PC-9 (cell line): Measurements from ENCODE around the gene GMEB2. TPM values are rescaled to one million over a fixed set of nuclear protein-coding genes. Genes with fewer than 3 reads are reported as not detected.

Experiments
- BruUV-seq: library from RNA; stranded (reverse); fragments of 400-500 nt; replicated peaks from 2 replicates; lab custom pipeline; 2021; lab: Mats Ljungman, UMichigan
- CTCF ChIA-PET: fragments of 300-600 bp; sonication (Branson Sonifier 250); formaldehyde crosslinking; loops from one replicate; lab custom pipeline; 2022; ENCODE audit warnings: antibody characterized with exemption; lab: Charles Lee
- POLR2A ChIA-PET: fragments of 300-600 bp; sonication (Branson Sonifier 250); formaldehyde crosslinking; loops from one replicate; lab custom pipeline; 2022; ENCODE audit warnings: antibody characterized with exemption; ENCODE audit not compliant: unreplicated experiment; lab: Charles Lee
- DNase-seq, 2 experiments: peaks; one replicate each; pipeline versions ENCODE4 v3.0.0 to v3.0.0-alpha.2; 2015 to 2022; ENCODE audit warnings: mixed read lengths in 1 of 2
- H2AFZ ChIP-seq: fragments of 200-600 bp; sonication (generic); 2 replicates; pipeline ENCODE4 v1.8.1; 2017; ENCODE audit warnings: antibody characterized with exemption
- H3F3A ChIP-seq: fragments of 200-600 bp; sonication (generic); 2 replicates; pipeline ENCODE4 v1.8.1; 2017; ENCODE audit warnings: antibody characterized with exemption, mild to moderate bottlenecking, low read depth; ENCODE audit not compliant: insufficient read depth
- H3K27ac ChIP-seq: fragments of 200-600 bp; sonication (generic); 2 replicates; pipeline ENCODE4 v1.6.1; 2016; ENCODE audit warnings: mixed run types
- H3K27me3 ChIP-seq: fragments of 200-600 bp; sonication (generic); 2 replicates; pipeline ENCODE4 v1.6.1; 2016; ENCODE audit warnings: low read depth, mixed run types; ENCODE audit not compliant: insufficient read depth
- H3K36me3 ChIP-seq: fragments of 200-600 bp; sonication (generic); 2 replicates; pipeline ENCODE4 v1.6.1; 2016; ENCODE audit warnings: low read depth, mixed run types
- H3K4me1 ChIP-seq: fragments of 200-600 bp; sonication (generic); replicated peaks from 2 replicates; pipeline ENCODE4 v1.6.1; 2016; ENCODE audit warnings: mixed run types; ENCODE audit not compliant: insufficient read depth
- H3K4me2 ChIP-seq: fragments of 200-600 bp; sonication (generic); 2 replicates; pipeline ENCODE4 v1.6.1; 2017; ENCODE audit warnings: mixed run types
- H3K4me3 ChIP-seq: fragments of 200-600 bp; sonication (generic); 2 replicates; pipeline ENCODE4 v1.6.1; 2016; ENCODE audit warnings: mixed run types
- H3K79me2 ChIP-seq: fragments of 200-600 bp; sonication (generic); 2 replicates; pipeline ENCODE4 v1.6.1; 2017; ENCODE audit warnings: low read depth, mixed run types
- H3K9me2 ChIP-seq: fragments of 200-600 bp; sonication (generic); 2 replicates; pipeline ENCODE4 v1.8.1; 2017; ENCODE audit warnings: mild to moderate bottlenecking; ENCODE audit not compliant: insufficient read depth
- H3K9me3 ChIP-seq: fragments of 200-600 bp; sonication (generic); 2 replicates; pipeline ENCODE4 v1.8.1; 2016; ENCODE audit warnings: low read depth; ENCODE audit not compliant: insufficient read depth
- H4K20me1 ChIP-seq: fragments of 200-600 bp; sonication (generic); 2 replicates; pipeline ENCODE4 v1.8.1; 2017; ENCODE audit not compliant: insufficient read depth
- EZH2 ChIP-seq: fragments of 200-600 bp; sonication (generic); IDR thresholded peaks from 2 replicates; pipeline ENCODE4 v1.8.0; 2017; ENCODE audit warnings: antibody characterized with exemption, low read depth
- intact Hi-C: fragments of 100-400 bp; cut with micrococcal nuclease; formaldehyde crosslinking; loops from one replicate; pipeline ENCODE4 v1.10.0; 2022; ENCODE audit not compliant: unreplicated experiment
- total RNA-seq: library from RNA; stranded (reverse); gene quantifications from 2 replicates; pipeline ENCODE4 v1.2.3, GENCODE V29; 2021
- TF ChIP-seq, protein P1 (sequence below): fragments of 200-600 bp; sonication (generic); conservative IDR thresholded peaks from 2 replicates; pipeline ENCODE4 v1.6.1; 2017; ENCODE audit warnings: mixed run types, antibody characterized with exemption, mild to moderate bottlenecking, moderate library complexity

Gene GMEB2
- total RNA-seq, 1 experiment from 2014 or later: 19.3 TPM

DNA sequence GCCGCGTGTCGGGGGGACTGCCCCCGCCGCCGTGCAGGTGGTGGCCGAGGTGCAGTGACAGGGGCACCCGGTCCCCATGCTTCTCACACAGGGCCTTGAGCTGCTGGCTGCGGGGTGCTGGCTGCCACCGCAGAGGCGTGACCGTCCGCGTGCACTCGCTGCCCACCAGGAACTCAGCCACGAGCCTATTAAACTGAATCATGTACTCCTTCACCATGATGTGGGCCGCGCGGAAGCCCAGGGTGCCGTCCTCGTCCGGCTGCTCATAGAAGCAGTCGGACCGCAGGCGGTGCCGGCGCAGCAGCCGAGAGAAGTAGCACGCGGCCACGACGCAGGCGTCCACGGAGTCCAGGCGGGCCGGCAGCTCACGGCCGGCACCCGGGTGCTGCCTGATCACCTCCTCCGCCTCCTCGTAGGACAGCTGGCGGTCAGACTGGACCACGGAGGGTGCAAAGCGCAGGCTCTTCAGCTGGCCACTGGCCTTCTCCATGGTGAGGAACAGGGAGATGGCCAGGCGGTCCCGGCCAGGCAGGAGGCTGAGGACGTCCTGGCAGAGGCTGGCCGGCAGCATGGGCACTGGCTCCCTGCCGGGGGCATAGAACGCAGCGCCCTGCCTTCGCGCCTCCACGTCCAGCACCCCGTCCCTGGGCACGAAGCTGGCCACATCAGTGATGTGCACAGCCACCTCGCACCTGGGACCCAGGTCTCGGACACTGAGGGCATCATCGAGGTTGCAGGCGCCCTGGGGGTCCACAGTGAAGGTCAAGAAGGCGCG, 62.7 kb downstream of the GMEB2 start:
- POLR2A ChIA-PET: no interaction called here

DNA sequence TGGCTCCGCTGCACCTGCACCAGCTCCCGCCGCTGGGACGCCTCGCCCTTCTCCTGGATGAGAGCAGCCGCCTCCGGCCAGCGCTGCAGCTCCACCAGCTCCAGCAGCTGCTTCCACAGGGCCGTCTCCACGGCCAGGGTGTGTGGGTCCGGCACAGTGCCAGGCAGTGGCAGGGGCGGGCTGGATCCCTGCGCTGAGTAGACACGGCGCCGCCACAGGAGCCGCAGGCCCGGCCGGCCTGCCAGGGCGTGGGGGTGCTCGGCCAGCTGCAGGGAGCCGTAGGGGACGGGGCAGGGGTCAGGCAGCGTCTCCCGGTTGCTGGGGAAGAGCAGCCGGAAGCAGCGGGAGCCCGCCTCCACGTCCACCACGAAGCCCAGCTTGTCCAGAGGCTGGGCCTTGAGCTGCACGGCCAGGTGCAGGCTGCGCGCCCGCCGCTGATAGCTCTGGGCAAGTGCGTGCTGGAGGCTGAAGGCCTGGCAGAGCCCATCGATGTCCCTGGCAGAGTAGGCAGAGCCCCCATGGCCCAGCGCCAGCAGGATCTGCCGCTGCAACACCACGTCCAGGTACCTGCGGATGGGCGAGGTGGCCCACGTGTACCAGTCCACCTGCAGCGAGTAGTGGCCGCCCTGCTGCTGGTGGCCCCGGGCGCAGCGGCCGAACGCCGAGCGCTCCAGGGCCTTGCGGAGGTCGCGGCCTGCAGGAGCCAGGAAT, 63.5 kb downstream of the GMEB2 start:
- intact Hi-C loops: no loop called here
- H3K79me2 ChIP-seq: no peaks in the 10 kb centered on the region
- H3K9me2 ChIP-seq: no peaks in the 10 kb centered on the region
- no peak overlapping the region for H3K4me2 ChIP-seq
- TF ChIP-seq, protein P1, sequence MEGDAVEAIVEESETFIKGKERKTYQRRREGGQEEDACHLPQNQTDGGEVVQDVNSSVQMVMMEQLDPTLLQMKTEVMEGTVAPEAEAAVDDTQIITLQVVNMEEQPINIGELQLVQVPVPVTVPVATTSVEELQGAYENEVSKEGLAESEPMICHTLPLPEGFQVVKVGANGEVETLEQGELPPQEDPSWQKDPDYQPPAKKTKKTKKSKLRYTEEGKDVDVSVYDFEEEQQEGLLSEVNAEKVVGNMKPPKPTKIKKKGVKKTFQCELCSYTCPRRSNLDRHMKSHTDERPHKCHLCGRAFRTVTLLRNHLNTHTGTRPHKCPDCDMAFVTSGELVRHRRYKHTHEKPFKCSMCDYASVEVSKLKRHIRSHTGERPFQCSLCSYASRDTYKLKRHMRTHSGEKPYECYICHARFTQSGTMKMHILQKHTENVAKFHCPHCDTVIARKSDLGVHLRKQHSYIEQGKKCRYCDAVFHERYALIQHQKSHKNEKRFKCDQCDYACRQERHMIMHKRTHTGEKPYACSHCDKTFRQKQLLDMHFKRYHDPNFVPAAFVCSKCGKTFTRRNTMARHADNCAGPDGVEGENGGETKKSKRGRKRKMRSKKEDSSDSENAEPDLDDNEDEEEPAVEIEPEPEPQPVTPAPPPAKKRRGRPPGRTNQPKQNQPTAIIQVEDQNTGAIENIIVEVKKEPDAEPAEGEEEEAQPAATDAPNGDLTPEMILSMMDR: no peak
- no peak for TF ChIP-seq EZH2
- no peaks in the 10 kb centered on the region for H3K4me1 ChIP-seq
- no peak overlapping the region for H3K4me3 ChIP-seq
- H2AFZ ChIP-seq: no peak overlapping the region
- no peak overlapping the region for H3K27ac ChIP-seq
- H3K9me3 ChIP-seq: no peaks in the 10 kb centered on the region
- H3K27me3 ChIP-seq: no peaks in the 10 kb centered on the region
- ChIA-PET CTCF (no interaction called here), POLR2A (no interaction called here)
- H4K20me1 ChIP-seq: no peaks in the 10 kb centered on the region
- no peak for DNase-seq
- H3F3A ChIP-seq: peaks cover 7% of the 10 kb centered on the region
- H3K36me3 ChIP-seq: no peaks in the 10 kb centered on the region
- BruUV-seq: no TSS peak

More for the DNA sequence above, 62.7 kb downstream of the GMEB2 start:
- BruUV-seq: no TSS peak
- no peaks in the 10 kb centered on the region for H3K27me3 ChIP-seq
- no peaks in the 10 kb centered on the region for H3K79me2 ChIP-seq
- H3K9me2 ChIP-seq: no peaks in the 10 kb centered on the region
- no peak for DNase-seq
- CTCF ChIA-PET: no interaction called here
- H4K20me1 ChIP-seq: no peaks in the 10 kb centered on the region
- H3K36me3 ChIP-seq: no peaks in the 10 kb centered on the region
- intact Hi-C loops: no loop called here
- H3K4me1 ChIP-seq: no peaks in the 10 kb centered on the region
- no peaks in the 10 kb centered on the region for H3K9me3 ChIP-seq
- H3F3A ChIP-seq: peaks cover 3% of the 10 kb centered on the region; the same call in 1 of the 2 replicates
- no peak overlapping the region for H3K27ac ChIP-seq
- no peak overlapping the region for H3K4me2 ChIP-seq
- TF ChIP-seq, protein P1: no peak
- TF ChIP-seq EZH2: no peak
- no peak overlapping the region for H3K4me3 ChIP-seq
- H2AFZ ChIP-seq: no peak overlapping the region

DNA sequence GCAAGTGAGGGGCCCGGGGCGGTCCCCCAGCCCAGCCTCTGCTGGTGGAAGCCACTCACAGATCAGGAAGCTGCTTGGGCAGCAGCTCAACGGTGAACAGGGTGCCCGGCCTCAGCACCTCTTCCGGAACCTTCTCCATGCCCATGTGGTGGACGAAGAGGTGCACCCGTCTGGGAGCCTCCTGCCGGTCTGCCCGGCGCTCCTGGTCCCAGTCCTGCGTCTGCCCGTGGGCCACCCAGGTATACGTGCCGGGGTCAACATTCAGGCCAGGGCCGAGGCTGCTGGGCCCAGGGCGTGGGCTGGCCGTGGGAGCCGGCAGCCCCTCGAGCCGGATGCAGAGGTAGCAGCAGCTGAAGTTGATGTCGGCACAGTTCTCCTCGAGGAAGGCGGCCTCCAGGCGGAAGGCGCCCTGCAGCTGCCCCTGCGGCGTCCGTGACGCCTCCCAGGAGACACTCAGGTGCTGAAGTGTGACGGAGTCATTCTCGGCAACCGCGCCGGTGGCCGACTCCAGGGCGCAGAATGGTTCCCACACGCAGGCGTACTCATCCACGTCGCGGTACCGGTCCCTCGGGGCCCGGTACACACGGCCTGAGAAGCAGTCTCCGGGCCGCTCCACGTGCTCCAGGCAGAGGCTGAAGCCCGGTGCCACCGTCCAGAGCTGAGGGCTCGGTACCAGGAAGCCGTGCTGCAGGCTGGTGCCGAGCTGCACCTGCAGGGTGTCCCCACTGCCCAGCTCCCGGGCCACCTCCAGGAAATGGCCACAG, 64.3 kb downstream of the GMEB2 start:
- Histone ChIP-seq H4K20me1 (no peaks in the 10 kb centered on the region), H3K79me2 (no peaks in the 10 kb centered on the region), H3F3A (peaks cover 5% of the 10 kb centered on the region), H3K4me2 (no peak overlapping the region), H3K9me2 (no peaks in the 10 kb centered on the region), H3K36me3 (no peaks in the 10 kb centered on the region), H2AFZ (no peak overlapping the region), H3K4me1 (no peaks in the 10 kb centered on the region), H3K27ac (no peak overlapping the region), H3K9me3 (no peaks in the 10 kb centered on the region), H3K4me3 (no peak overlapping the region), H3K27me3 (no peaks in the 10 kb centered on the region)
- ChIA-PET CTCF (no interaction called here), POLR2A (no interaction called here)
- TF ChIP-seq, protein P1: no peak
- TF ChIP-seq EZH2: no peak
- DNase-seq: no peak
- BruUV-seq: no TSS peak
- intact Hi-C loops: no loop called here
